HepG2 (cell line): ENCODE measurements around the gene POU4F3. TPM values are rescaled to one million over a fixed set of nuclear protein-coding genes. Genes with fewer than 3 reads are reported as not detected.

ENCODE experiments used
- ATAC-seq: fragments of 200-7000 bp; cut with Tn5 transposase; 3 replicates; pipeline ENCODE4 v1.9.1; 2020; ENCODE audit warnings: mild to moderate bottlenecking, moderate library complexity
- BruUV-seq: library from RNA; stranded (reverse); fragments of 400-500 nt; replicated peaks from 2 replicates; lab custom pipeline; 2021; lab: Mats Ljungman, UMichigan
- CTCF ChIA-PET: fragments of 300-600 bp; formaldehyde crosslinking; extraction: SDS; loops from one replicate; lab custom pipeline; 2021; ENCODE audit warnings: low total read pairs, inconsistent platforms, low intra/inter-chr PET ratio; lab: Yijun Ruan, JAX
- POLR2A ChIA-PET: fragments of 350-600 bp; sonication (Branson Sonifier 250); formaldehyde crosslinking; loops from one replicate; lab custom pipeline; 2020; ENCODE audit warnings: antibody characterized with exemption, inconsistent platforms; lab: Yijun Ruan, JAX
- DNase-seq: peaks from one replicate; pipeline ENCODE4 v3.0.0-alpha.2; 2015; ENCODE audit warnings: low spot score
- FAIRE-seq: peaks from 3 replicates; lab custom pipeline; 2011; peaks lifted over from hg19 to GRCh38; lab: Jason Lieb, UNC
- H2AFZ ChIP-seq: one replicate; pipeline ENCODE4 v1.6.1; 2011; ENCODE audit warnings: low read length, inconsistent platforms
- H3K27ac ChIP-seq: fragments of 300-600 bp; 3 replicates; pipeline ENCODE4 v1.8.0; 2011; ENCODE audit warnings: mixed run types, mild to moderate bottlenecking, mixed read lengths, low read length, inconsistent platforms; ENCODE audit not compliant: insufficient read depth; ENCODE audit errors: extremely low read length
- H3K27me3 ChIP-seq, 2 experiments: fragments of 200-600 bp in 1 of 2; 2 replicates in 1 of 2; 3 replicates in 1 of 2; pipeline versions ENCODE4 v1.6.0 to v1.8.0; 2011; ENCODE audit warnings: low read length in 2 of 2, mild to moderate bottlenecking in 2 of 2, moderate library complexity in 2 of 2, inconsistent platforms in 1 of 2; ENCODE audit not compliant: insufficient read depth in 2 of 2, control insufficient read depth in 1 of 2
- H3K36me3 ChIP-seq, 2 experiments: fragments of 200-600 bp in 1 of 2; replicated peaks in 1 of 2; 2 replicates in 1 of 2; 3 replicates in 1 of 2; pipeline versions ENCODE4 v1.5.1 to v1.8.0; 2011; ENCODE audit warnings: low read length in 2 of 2, inconsistent platforms in 1 of 2; ENCODE audit not compliant: insufficient read depth in 2 of 2, control insufficient read depth in 1 of 2
- H3K4me1 ChIP-seq: 2 replicates; pipeline ENCODE4 v1.5.1; 2012; ENCODE audit warnings: low read length, inconsistent platforms; ENCODE audit not compliant: insufficient read depth
- H3K4me2 ChIP-seq: 2 replicates; pipeline ENCODE4 v1.6.0; 2011; ENCODE audit warnings: low read depth, low read length, inconsistent platforms
- H3K4me3 ChIP-seq, 3 experiments: fragments of 200-600 bp in 1 of 3; sonication (generic), shearing (Covaris generic) in 1 of 3; replicated peaks in 1 of 3; 2 replicates each; pipeline ENCODE4 v1.5.1; 2011 to 2016; ENCODE audit warnings: low read length in 3 of 3, inconsistent platforms in 2 of 3, low read depth in 2 of 3, mild to moderate bottlenecking in 2 of 3, control low read depth in 1 of 3, mixed read lengths in 1 of 3; ENCODE audit not compliant: insufficient read depth in 1 of 3
- H3K79me2 ChIP-seq: one replicate; pipeline ENCODE4 v1.6.1; 2011; ENCODE audit warnings: low read length, inconsistent platforms; ENCODE audit not compliant: insufficient read depth
- H3K9ac ChIP-seq: 2 replicates; pipeline ENCODE4 v1.6.0; 2011; ENCODE audit warnings: mild to moderate bottlenecking, low read depth, low read length, inconsistent platforms; ENCODE audit not compliant: insufficient read depth
- H3K9me3 ChIP-seq: 2 replicates; pipeline ENCODE4 v1.5.1; 2012; ENCODE audit warnings: mild to moderate bottlenecking, low read length
- H4K20me1 ChIP-seq: 2 replicates; pipeline ENCODE4 v1.6.0; 2011; ENCODE audit warnings: inconsistent platforms, mild to moderate bottlenecking, low read length, moderate library complexity; ENCODE audit not compliant: insufficient read depth
- NCOA5 ChIP-seq: sonication (generic); formaldehyde crosslinking; IDR thresholded peaks from 2 replicates; pipeline ENCODE4 v1.4.0; 2020; ENCODE audit warnings: missing genetic modification reagents
- ZNF616 ChIP-seq: sonication (generic); formaldehyde crosslinking; IDR thresholded peaks from 2 replicates; pipeline ENCODE4 v1.5.0; 2020; ENCODE audit warnings: low read depth, mild to moderate bottlenecking, missing genetic modification reagents
- WGBS: methylation state at CpG from one replicate; pipeline ENCODE4 v1.1.6; 2017; ENCODE audit warnings: low lambda C conversion rate; 5-methylcytosine and 5-hydroxymethylcytosine counted together
- in situ Hi-C: cut with HindIII; loops from 2 replicates; pipeline ENCODE4 v1.10.0; 2017; ENCODE audit warnings: low pct_unique_long_range_greater_than_20kb; ENCODE audit not compliant: extremely low pct_ligation_motif_present
- intact Hi-C: fragments of 100-400 bp; cut with micrococcal nuclease; formaldehyde crosslinking; loops from one replicate; pipeline ENCODE4 v1.10.0; 2022; ENCODE audit not compliant: unreplicated experiment
- polyA plus RNA-seq, 8 experiments: library from polyadenylated mRNA; depleted of rRNA in 3 of 8; stranded (reverse) in 7 of 8; unstranded in 1 of 8; fragments of >200 nt; fragmentation: Illumina TruSeq in 4 of 8; extraction: Trizol in 4 of 8; gene quantifications; 2 replicates each; pipeline versions ENCODE4 v1.2.1 to v1.2.3, GENCODE V29; 2011 to 2016; ENCODE audit warnings: low read depth in 4 of 8, missing spikeins in 1 of 8, mixed read lengths in 1 of 8; ENCODE audit not compliant: insufficient read depth in 1 of 8
- total RNA-seq, 5 experiments: library from RNA; depleted of rRNA; stranded (reverse); fragments of >200 nt; fragmentation: Illumina TruSeq; extraction: Trizol; gene quantifications; 2 replicates each; pipeline ENCODE4 v1.2.3, GENCODE V29; 2016; ENCODE audit warnings: low read depth in 1 of 5
- TF ChIP-seq, protein P1 (sequence below): sonication (generic); formaldehyde crosslinking; IDR thresholded peaks from 2 replicates; pipeline ENCODE4 v1.8.0; 2022; ENCODE audit warnings: mild to moderate bottlenecking, missing genetic modification reagents, moderate library complexity
- TF ChIP-seq, protein P2 (sequence below): sonication (generic); formaldehyde crosslinking; IDR thresholded peaks from 2 replicates; pipeline ENCODE4 v1.4.0; 2020; ENCODE audit warnings: missing genetic modification reagents
- TF ChIP-seq, protein P3 (sequence below): sonication (generic); formaldehyde crosslinking; IDR thresholded peaks from 2 replicates; pipeline ENCODE4 v1.4.0; 2020; ENCODE audit warnings: missing genetic modification reagents

The POU4F3 gene
- total and polyA plus RNA-seq, 2 of the 13 experiments (the other 11 are each of a cell fraction or from before 2014, with no cell fraction given), result not detected

DNA sequence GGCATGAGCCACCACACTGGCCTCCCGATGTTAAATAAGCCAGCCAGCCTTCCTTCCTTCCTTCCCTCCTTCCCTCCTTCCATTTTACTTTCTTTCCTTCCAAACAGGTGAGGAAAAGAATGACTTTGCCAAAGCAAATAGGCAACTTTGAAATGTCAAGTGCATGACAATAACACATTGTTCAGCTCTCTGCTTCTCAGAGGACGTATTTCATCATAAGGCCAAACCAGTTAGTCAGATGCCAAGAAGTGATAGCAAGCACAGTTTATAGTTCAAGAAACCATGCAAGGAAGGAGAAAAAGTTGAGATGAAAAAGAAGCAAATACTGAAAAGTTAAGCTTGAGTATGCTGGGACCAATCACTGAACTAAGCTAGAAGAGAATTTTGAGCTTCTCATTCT, 29.5 kb downstream of the POU4F3 start:
- FAIRE-seq (no peak), DNase-seq (no peak)
- intact Hi-C loops, result no loop called here

More for the DNA sequence above, 29.5 kb downstream of the POU4F3 start:
- ATAC-seq, result no peak
- peaks cover 0 to 8% of the 10 kb centered on the region in 2 experiments; a peak in 2 of 5 replicates for H3K27me3 ChIP-seq
- in situ Hi-C loops, result no loop called here
- H4K20me1 ChIP-seq, result no peaks in the 10 kb centered on the region
- H3K79me2 ChIP-seq, result no peaks in the 10 kb centered on the region
- no TSS peak for BruUV-seq
- H3K27ac ChIP-seq, result no peak overlapping the region
- 9% methylated on average over 1 of the region's 2 CpGs for WGBS
- POLR2A ChIA-PET, result no interaction called here
- H3K4me2 ChIP-seq, result no peak overlapping the region
- H3K9me3 ChIP-seq, result no peaks in the 10 kb centered on the region
- no peak for TF ChIP-seq NCOA5
- TF ChIP-seq, protein P1, sequence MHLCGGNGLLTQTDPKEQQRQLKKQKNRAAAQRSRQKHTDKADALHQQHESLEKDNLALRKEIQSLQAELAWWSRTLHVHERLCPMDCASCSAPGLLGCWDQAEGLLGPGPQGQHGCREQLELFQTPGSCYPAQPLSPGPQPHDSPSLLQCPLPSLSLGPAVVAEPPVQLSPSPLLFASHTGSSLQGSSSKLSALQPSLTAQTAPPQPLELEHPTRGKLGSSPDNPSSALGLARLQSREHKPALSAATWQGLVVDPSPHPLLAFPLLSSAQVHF (CRISPR knock-in tag), result no peak
- TF ChIP-seq ZNF616 (CRISPR knock-in tag), result no peak
- TF ChIP-seq, protein P2, sequence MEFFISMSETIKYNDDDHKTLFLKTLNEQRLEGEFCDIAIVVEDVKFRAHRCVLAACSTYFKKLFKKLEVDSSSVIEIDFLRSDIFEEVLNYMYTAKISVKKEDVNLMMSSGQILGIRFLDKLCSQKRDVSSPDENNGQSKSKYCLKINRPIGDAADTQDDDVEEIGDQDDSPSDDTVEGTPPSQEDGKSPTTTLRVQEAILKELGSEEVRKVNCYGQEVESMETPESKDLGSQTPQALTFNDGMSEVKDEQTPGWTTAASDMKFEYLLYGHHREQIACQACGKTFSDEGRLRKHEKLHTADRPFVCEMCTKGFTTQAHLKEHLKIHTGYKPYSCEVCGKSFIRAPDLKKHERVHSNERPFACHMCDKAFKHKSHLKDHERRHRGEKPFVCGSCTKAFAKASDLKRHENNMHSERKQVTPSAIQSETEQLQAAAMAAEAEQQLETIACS, result no peak
- TF ChIP-seq, protein P3, sequence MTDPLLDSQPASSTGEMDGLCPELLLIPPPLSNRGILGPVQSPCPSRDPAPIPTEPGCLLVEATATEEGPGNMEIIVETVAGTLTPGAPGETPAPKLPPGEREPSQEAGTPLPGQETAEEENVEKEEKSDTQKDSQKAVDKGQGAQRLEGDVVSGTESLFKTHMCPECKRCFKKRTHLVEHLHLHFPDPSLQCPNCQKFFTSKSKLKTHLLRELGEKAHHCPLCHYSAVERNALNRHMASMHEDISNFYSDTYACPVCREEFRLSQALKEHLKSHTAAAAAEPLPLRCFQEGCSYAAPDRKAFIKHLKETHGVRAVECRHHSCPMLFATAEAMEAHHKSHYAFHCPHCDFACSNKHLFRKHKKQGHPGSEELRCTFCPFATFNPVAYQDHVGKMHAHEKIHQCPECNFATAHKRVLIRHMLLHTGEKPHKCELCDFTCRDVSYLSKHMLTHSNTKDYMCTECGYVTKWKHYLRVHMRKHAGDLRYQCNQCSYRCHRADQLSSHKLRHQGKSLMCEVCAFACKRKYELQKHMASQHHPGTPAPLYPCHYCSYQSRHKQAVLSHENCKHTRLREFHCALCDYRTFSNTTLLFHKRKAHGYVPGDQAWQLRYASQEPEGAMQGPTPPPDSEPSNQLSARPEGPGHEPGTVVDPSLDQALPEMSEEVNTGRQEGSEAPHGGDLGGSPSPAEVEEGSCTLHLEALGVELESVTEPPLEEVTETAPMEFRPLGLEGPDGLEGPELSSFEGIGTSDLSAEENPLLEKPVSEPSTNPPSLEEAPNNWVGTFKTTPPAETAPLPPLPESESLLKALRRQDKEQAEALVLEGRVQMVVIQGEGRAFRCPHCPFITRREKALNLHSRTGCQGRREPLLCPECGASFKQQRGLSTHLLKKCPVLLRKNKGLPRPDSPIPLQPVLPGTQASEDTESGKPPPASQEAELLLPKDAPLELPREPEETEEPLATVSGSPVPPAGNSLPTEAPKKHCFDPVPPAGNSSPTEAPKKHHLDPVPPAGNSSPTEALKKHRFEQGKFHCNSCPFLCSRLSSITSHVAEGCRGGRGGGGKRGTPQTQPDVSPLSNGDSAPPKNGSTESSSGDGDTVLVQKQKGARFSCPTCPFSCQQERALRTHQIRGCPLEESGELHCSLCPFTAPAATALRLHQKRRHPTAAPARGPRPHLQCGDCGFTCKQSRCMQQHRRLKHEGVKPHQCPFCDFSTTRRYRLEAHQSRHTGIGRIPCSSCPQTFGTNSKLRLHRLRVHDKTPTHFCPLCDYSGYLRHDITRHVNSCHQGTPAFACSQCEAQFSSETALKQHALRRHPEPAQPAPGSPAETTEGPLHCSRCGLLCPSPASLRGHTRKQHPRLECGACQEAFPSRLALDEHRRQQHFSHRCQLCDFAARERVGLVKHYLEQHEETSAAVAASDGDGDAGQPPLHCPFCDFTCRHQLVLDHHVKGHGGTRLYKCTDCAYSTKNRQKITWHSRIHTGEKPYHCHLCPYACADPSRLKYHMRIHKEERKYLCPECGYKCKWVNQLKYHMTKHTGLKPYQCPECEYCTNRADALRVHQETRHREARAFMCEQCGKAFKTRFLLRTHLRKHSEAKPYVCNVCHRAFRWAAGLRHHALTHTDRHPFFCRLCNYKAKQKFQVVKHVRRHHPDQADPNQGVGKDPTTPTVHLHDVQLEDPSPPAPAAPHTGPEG (CRISPR knock-in tag), result no peak
- no peak overlapping the region for H3K4me3 ChIP-seq
- H3K36me3 ChIP-seq, result no peaks in the 10 kb centered on the region
- CTCF ChIA-PET, result no interaction called here
- H3K9ac ChIP-seq, result no peak overlapping the region
- H3K4me1 ChIP-seq, result no peaks in the 10 kb centered on the region
- no peak overlapping the region for H2AFZ ChIP-seq
